TTC549 (cell line): ENCODE results near the gene FFAR1.
"Not testable (repeated sequence)": the region's sequence is repeated elsewhere in the genome, so short reads cannot be mapped to it uniquely, and the experiment has no call there.

Source experiments
- FAIRE-seq: peaks from 2 replicates; lab custom pipeline; 2012; peaks lifted over from hg19 to GRCh38; lab: Jason Lieb, UNC

FFAR1 gene

GRCh38 chr19:35342430-35342829 is 5.3 kb upstream of the FFAR1 start:
- FAIRE-seq, result no peak

- no peak for FAIRE-seq
Observed at GRCh38 chr19:35344511-35345031, 3.1 kb upstream of the FFAR1 start.

GRCh38 chr19:35345671-35346111 is 2.0 kb upstream of the FFAR1 start:
- no peak for FAIRE-seq

GRCh38 chr19:35346193-35347052 is 1.3 kb upstream of the FFAR1 start:
- FAIRE-seq, result no peak

GRCh38 chr19:35347930-35348298 is 212 bp downstream of the FFAR1 start:
- FAIRE-seq, result no peak

- FAIRE-seq, result no peak
Observed at GRCh38 chr19:35348911-35349611, 1.4 kb downstream of the FFAR1 start.

- FAIRE-seq, result no peak
Observed at GRCh38 chr19:35349614-35350521, 2.2 kb downstream of the FFAR1 start.

- FAIRE-seq, result no peak
Observed at GRCh38 chr19:35350591-35350990, 2.9 kb downstream of the FFAR1 start.

- no peak for FAIRE-seq
Observed at GRCh38 chr19:35351411-35352176, 3.9 kb downstream of the FFAR1 start.

GRCh38 chr19:35352177-35352447 is 4.4 kb downstream of the FFAR1 start:
- no peak for FAIRE-seq

GRCh38 chr19:35352448-35353304 is 5.0 kb downstream of the FFAR1 start:
- FAIRE-seq, result no peak

GRCh38 chr19:35353635-35354034 is 5.9 kb downstream of the FFAR1 start:
- no peak for FAIRE-seq

GRCh38 chr19:35354898-35355297 is 7.2 kb downstream of the FFAR1 start:
- FAIRE-seq, result no peak

- FAIRE-seq, result no peak
Observed at GRCh38 chr19:35355791-35356460, 8.2 kb downstream of the FFAR1 start.

- FAIRE-seq, result no peak
Observed at GRCh38 chr19:35357867-35358573, 10.3 kb downstream of the FFAR1 start, which contains the start of gene FFAR3. Gene FFAR3, plus strand, starts transcription at chr19:35358460. Its CDS starts 431 bp downstream, at chr19:35358891.

- not testable (repeated sequence) for FAIRE-seq
Observed at GRCh38 chr19:35358834-35359233, 11.1 kb downstream of the FFAR1 start.

- not testable (repeated sequence) for FAIRE-seq
Observed at GRCh38 chr19:35359395-35359794, 11.7 kb downstream of the FFAR1 start.

GRCh38 chr19:35360081-35360480 is 12.4 kb downstream of the FFAR1 start:
- FAIRE-seq, result not testable (repeated sequence)

- FAIRE-seq, result no peak
Observed at GRCh38 chr19:35360880-35361420, 13.2 kb downstream of the FFAR1 start.
